Activated B cell treated with CpG ODN at 0.5 μM for 24 hours (primary cell): ENCODE results near the gene EXD3. TPM values are rescaled to one million over a fixed set of nuclear protein-coding genes. Genes with fewer than 3 reads are reported as not detected.
"Not testable (repeated sequence)": the region's sequence is repeated elsewhere in the genome, so short reads cannot be mapped to it uniquely, and the experiment has no call there.

Experiments
- ATAC-seq: fragments of 200-7000 bp; cut with Tn5 transposase; one replicate; pipeline ENCODE4 v1.10.0; 2021; ENCODE audit warnings: low read depth, mild to moderate bottlenecking, moderate library complexity
- CTCF ChIA-PET: fragments of 350-600 bp; sonication (Branson Sonifier 250); formaldehyde crosslinking; loops from one replicate; lab custom pipeline; 2021; ENCODE audit warnings: antibody characterized with exemption; lab: Charles Lee
- POLR2A ChIA-PET: fragments of 350-600 bp; sonication (Branson Sonifier 250); formaldehyde crosslinking; loops from one replicate; lab custom pipeline; 2021; ENCODE audit warnings: antibody characterized with exemption; lab: Charles Lee
- DNase-seq: peaks from one replicate; pipeline ENCODE4 v3.0.0; 2022
- H3K27ac Mint-ChIP-seq: one replicate; pipeline ENCODE4 v1.8.0; 2020; ENCODE audit warnings: mixed read lengths
- H3K27me3 Mint-ChIP-seq: one replicate; pipeline ENCODE4 v1.8.0; 2021; ENCODE audit warnings: mixed read lengths
- H3K36me3 Mint-ChIP-seq: one replicate; pipeline ENCODE4 v1.8.0; 2021; ENCODE audit warnings: low read depth, mixed read lengths
- H3K4me1 Mint-ChIP-seq: one replicate; pipeline ENCODE4 v1.8.0; 2021; ENCODE audit warnings: mixed read lengths
- H3K4me3 Mint-ChIP-seq: one replicate; pipeline ENCODE4 v1.8.0; 2020; ENCODE audit warnings: mild to moderate bottlenecking, mixed read lengths
- H3K9me3 Mint-ChIP-seq: one replicate; pipeline ENCODE4 v1.8.0; 2020; ENCODE audit warnings: mixed read lengths
- intact Hi-C: fragments of 100-400 bp; cut with micrococcal nuclease; formaldehyde crosslinking; loops from one replicate; pipeline ENCODE4 v1.15.1; 2024
- total RNA-seq: library from RNA; stranded (reverse); gene quantifications from 2 replicates; pipeline ENCODE4 v1.2.3, GENCODE V29; 2022
- TF ChIP-seq, protein P1 (sequence below): fragments of 200-600 bp; IDR thresholded peaks from one replicate; pipeline ENCODE4 v1.8.0; 2022; ENCODE audit warnings: antibody characterized with exemption, mild to moderate bottlenecking

The EXD3 gene
- total RNA-seq, 1 donor from 2014 or later, result 12.8 TPM

DNA sequence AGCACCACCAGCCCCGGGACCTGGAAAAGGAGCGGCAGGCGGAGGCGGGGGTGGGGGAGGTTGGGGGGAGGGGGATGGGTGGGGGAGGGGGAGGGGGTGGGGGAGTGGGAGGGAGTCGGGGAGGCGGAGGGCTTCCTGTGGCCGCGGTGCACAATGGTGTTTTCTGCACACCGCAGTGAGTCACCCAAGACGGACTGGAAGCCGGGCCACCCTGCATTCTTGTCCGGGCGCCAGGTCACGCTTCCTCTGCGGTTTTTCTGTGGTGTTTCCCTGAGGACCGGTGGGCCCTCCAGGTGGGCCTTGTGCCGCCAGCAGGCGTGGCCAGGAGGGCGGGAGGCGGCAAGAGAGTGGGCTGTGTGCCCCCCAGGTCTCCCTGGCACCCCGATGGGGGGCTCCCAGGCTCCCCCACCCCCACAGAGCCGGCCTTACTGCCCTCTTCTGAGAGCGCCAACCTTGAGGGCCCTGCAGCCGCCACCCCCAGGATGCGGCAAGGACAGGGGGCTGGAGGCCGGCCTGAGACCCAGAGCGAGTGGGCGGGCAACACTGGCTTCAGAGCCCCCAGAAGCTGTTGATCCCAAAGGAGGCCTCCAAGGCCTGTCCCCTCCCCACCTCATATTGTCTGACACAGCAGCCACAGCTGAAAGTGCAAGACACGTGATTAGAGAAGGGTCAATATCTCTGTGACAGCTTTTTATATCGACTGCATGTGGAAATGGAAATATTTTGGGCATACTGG lies 11.1 kb downstream of the EXD3 start:
- no peaks in the 10 kb centered on the region for H3K36me3 Mint-ChIP-seq
- no peak overlapping the region for H3K4me3 Mint-ChIP-seq
- H3K27me3 Mint-ChIP-seq, result peaks cover 2% of the 10 kb centered on the region
- intact Hi-C loops, result no loop called here
- ATAC-seq (peak; percentile 60), DNase-seq (peak; percentile 39)
- TF ChIP-seq, protein P1, sequence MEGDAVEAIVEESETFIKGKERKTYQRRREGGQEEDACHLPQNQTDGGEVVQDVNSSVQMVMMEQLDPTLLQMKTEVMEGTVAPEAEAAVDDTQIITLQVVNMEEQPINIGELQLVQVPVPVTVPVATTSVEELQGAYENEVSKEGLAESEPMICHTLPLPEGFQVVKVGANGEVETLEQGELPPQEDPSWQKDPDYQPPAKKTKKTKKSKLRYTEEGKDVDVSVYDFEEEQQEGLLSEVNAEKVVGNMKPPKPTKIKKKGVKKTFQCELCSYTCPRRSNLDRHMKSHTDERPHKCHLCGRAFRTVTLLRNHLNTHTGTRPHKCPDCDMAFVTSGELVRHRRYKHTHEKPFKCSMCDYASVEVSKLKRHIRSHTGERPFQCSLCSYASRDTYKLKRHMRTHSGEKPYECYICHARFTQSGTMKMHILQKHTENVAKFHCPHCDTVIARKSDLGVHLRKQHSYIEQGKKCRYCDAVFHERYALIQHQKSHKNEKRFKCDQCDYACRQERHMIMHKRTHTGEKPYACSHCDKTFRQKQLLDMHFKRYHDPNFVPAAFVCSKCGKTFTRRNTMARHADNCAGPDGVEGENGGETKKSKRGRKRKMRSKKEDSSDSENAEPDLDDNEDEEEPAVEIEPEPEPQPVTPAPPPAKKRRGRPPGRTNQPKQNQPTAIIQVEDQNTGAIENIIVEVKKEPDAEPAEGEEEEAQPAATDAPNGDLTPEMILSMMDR, result no peak
- CTCF ChIA-PET, result interaction anchor here (1.2 kb wide), 1 partner anchor 11 kb away, joined by 6 read pairs; the partner anchor contains the start of genes EXD3 and NOXA1
- H3K4me1 Mint-ChIP-seq, result peaks cover 18% of the 10 kb centered on the region
- H3K27ac Mint-ChIP-seq, result no peak overlapping the region
- POLR2A ChIA-PET, result interaction anchor here (0.6 to 1.5 kb wide), 2 partner anchors 11 to 380 kb away, joined by 4 to 6 read pairs; partner anchors contain the start of genes EXD3 and NOXA1
- H3K9me3 Mint-ChIP-seq, result no peaks in the 10 kb centered on the region

DNA sequence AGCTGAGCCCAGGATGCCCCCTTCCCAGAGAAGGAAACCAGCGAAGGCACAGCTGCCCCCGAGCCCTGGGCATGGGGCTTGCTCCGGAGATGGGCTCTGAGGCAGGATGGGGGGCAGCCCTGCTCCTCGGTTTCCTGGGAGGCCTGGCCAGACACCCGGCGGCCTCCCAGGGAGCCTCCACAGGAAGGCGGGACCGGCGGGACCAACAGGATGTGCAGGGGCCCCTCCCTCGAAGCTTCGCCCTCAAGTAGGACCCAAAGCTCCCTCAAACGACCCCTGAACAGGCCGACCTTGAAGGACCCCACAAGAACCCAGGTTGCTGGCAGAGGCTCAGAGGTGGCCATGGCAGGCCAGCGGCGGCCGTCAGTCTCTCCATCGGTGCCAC lies 11.7 kb downstream of the EXD3 start:
- Mint-ChIP-seq H3K4me1 (peaks cover 20% of the 10 kb centered on the region), H3K9me3 (no peaks in the 10 kb centered on the region), H3K4me3 (no peak overlapping the region), H3K27me3 (peaks cover 2% of the 10 kb centered on the region), H3K36me3 (no peaks in the 10 kb centered on the region), H3K27ac (no peak overlapping the region)
- DNase-seq, result no peak
- TF ChIP-seq, protein P1, result no peak
- ChIA-PET POLR2A (interaction anchor here (0.6 to 1.5 kb wide), 2 partner anchors 12 to 380 kb away, joined by 4 to 6 read pairs; partner anchors contain the start of genes EXD3 and NOXA1), CTCF (no interaction called here)
- intact Hi-C loops, result no loop called here
- no peak for ATAC-seq

DNA sequence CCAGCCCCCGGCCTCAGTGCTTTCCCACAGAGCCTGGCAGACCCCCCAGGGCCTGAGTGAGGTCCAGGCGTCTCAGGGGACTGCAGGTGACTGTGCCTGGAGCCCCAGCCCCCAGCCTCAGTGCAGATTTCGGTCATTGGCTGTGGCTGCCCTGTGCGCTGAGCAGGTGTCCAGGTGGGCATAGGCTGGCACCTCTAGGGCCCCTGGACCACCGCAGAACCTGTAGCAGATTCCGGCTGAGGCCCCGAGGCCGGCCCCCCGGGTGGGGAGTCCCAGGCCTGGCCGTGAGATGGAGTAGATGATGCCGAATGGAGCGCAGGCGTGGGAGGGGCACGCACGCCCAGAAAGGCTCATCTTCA lies 12.1 kb downstream of the EXD3 start:
- DNase-seq (no peak), ATAC-seq (no peak)
- no peaks in the 10 kb centered on the region for H3K36me3 Mint-ChIP-seq
- no peak overlapping the region for H3K4me3 Mint-ChIP-seq
- peaks cover 20% of the 10 kb centered on the region for H3K4me1 Mint-ChIP-seq
- ChIA-PET CTCF (no interaction called here), POLR2A (interaction anchor here (1.5 kb wide), 1 partner anchor 12 kb away, joined by 6 read pairs; the partner anchor contains the start of genes EXD3 and NOXA1)
- peaks cover 2% of the 10 kb centered on the region for H3K27me3 Mint-ChIP-seq
- H3K9me3 Mint-ChIP-seq, result no peaks in the 10 kb centered on the region
- TF ChIP-seq, protein P1, result no peak
- intact Hi-C loops, result no loop called here
- no peak overlapping the region for H3K27ac Mint-ChIP-seq

DNA sequence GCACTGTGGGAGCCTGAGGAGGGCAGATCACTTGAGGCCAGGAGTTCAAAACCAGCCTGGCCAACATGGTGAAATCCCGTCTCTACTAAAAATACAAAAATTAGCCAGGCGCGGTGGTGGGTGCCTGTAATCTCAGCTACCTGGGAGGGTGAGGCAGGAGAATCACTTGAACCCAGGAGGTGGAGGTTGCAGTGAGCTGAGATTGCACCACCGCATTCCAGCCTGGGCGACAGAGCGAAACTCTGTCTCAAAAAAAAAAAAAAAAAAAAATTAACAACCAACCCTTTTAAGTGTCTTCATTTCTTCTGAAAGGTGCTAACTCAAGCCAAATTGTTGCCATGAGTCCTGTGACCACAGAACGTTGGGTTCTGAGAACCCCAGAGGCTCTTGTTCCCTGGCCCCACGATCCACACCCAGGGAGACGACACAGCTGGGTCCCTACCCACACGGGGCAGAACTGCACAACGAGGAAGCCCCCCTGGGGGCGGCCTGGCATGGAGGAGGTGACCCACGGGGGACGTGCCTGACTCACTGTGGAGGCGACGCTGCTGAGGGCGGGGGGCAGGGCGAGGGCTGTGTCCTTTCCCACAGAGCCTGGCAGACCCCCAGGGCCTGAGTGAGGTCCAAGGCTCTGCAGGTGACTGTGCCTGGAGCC lies 12.6 kb downstream of the EXD3 start:
- CTCF ChIA-PET, ATAC-seq, DNase-seq, intact Hi-C loops, H3K27ac Mint-ChIP-seq, H3K27me3 Mint-ChIP-seq, H3K36me3 Mint-ChIP-seq, H3K4me3 Mint-ChIP-seq, H3K9me3 Mint-ChIP-seq, POLR2A ChIA-PET: not testable (repeated sequence)
- H3K4me1 Mint-ChIP-seq, result peaks cover 20% of the 10 kb centered on the region

DNA sequence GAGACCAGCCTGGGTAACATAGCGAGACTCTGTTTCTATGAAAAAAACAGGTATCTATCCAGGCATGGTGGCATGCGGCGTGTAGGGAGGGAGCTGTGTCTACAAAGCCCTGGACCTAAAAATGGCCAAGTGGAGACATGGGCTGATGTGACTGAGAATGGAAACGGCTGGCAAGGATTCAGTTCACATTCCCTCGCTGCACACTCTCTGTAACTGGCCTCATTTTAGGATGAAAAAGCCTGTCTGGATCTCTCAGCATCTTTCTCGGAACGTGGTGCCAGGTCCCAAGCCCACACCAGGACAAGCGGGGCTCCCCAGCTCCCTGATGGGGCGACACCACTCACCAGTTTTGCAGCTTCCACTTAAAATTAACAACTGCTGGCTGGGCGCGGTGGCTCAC lies 13.4 kb downstream of the EXD3 start:
- TF ChIP-seq, protein P1, result no peak
- DNase-seq (no peak), ATAC-seq (no peak)
- no peak overlapping the region for H3K4me3 Mint-ChIP-seq
- no peaks in the 10 kb centered on the region for H3K36me3 Mint-ChIP-seq
- H3K27me3 Mint-ChIP-seq, result peaks cover 2% of the 10 kb centered on the region
- no peaks in the 10 kb centered on the region for H3K9me3 Mint-ChIP-seq
- CTCF ChIA-PET, result no interaction called here
- H3K4me1 Mint-ChIP-seq, result peaks cover 20% of the 10 kb centered on the region
- POLR2A ChIA-PET, result interaction anchor here (0.8 kb wide), 1 partner anchor 13 kb away, joined by 3 read pairs; the partner anchor contains the start of gene EXD3
- no peak overlapping the region for H3K27ac Mint-ChIP-seq
- intact Hi-C loops, result no loop called here
